Keratinocyte (primary cell): ENCODE results near the gene SYT1. TPM values are rescaled to one million over a fixed set of nuclear protein-coding genes. Genes with fewer than 3 reads are reported as not detected.

Source experiments
- DNase-seq: peaks from one replicate; pipeline ENCODE4 v3.0.0-alpha.2; 2011; ENCODE audit warnings: low read depth, missing footprints, low spot score
- FAIRE-seq: peaks from 2 replicates; lab custom pipeline; 2011; peaks lifted over from hg19 to GRCh38; lab: Jason Lieb, UNC
- H2AFZ ChIP-seq: 2 replicates; pipeline ENCODE4 v1.6.0; 2012; ENCODE audit warnings: low read length, control low read depth, inconsistent platforms; ENCODE audit not compliant: control insufficient read depth
- H3K27ac ChIP-seq: 2 replicates; pipeline ENCODE4 v1.5.1; 2011; ENCODE audit warnings: low read length; ENCODE audit not compliant: control insufficient read depth, insufficient read depth
- H3K27me3 ChIP-seq: 3 replicates; pipeline ENCODE4 v1.6.0; 2011; ENCODE audit warnings: low read length; ENCODE audit not compliant: control insufficient read depth, insufficient read depth; ENCODE audit errors: extremely low read depth
- H3K36me3 ChIP-seq, 2 experiments: 2 replicates in 1 of 2; 3 replicates in 1 of 2; pipeline ENCODE4 v1.5.1; 2011; ENCODE audit warnings: low read length in 2 of 2, mild to moderate bottlenecking in 1 of 2; ENCODE audit not compliant: control insufficient read depth in 2 of 2, insufficient read depth in 2 of 2; ENCODE audit errors: extremely low read depth in 1 of 2
- H3K4me1 ChIP-seq: 3 replicates; pipeline ENCODE4 v1.5.1; 2011; ENCODE audit warnings: low read length; ENCODE audit not compliant: control insufficient read depth, insufficient read depth; ENCODE audit errors: extremely low read depth
- H3K4me2 ChIP-seq: 3 replicates; pipeline ENCODE4 v1.6.0; 2011; ENCODE audit warnings: low read depth, low read length; ENCODE audit not compliant: control insufficient read depth, insufficient read depth; ENCODE audit errors: extremely low read depth
- H3K4me3 ChIP-seq, 3 experiments: fragments of 200-600 bp in 1 of 3; sonication (generic) in 1 of 3; 2 replicates in 2 of 3; 3 replicates in 1 of 3; pipeline ENCODE4 v1.5.1; 2011 to 2016; ENCODE audit warnings: low read length in 3 of 3, mild to moderate bottlenecking in 3 of 3, control low read depth in 2 of 3, inconsistent platforms in 1 of 3, low read depth in 1 of 3, mixed read lengths in 1 of 3, mixed run types in 1 of 3, moderate library complexity in 1 of 3; ENCODE audit not compliant: control insufficient read depth in 2 of 3, insufficient read depth in 2 of 3; ENCODE audit errors: extremely low read depth in 1 of 3
- H3K79me2 ChIP-seq: 2 replicates; pipeline ENCODE4 v1.6.0; 2012; ENCODE audit warnings: low read length; ENCODE audit not compliant: control insufficient read depth, insufficient read depth
- H3K9ac ChIP-seq: 3 replicates; pipeline ENCODE4 v1.6.0; 2011; ENCODE audit warnings: low read length; ENCODE audit not compliant: control insufficient read depth, insufficient read depth; ENCODE audit errors: extremely low read depth
- H3K9me1 ChIP-seq: 3 replicates; pipeline ENCODE4 v1.6.0; 2011; ENCODE audit warnings: low read length; ENCODE audit not compliant: control insufficient read depth, insufficient read depth; ENCODE audit errors: extremely low read depth
- H3K9me3 ChIP-seq: 2 replicates; pipeline ENCODE4 v1.5.1; 2012; ENCODE audit warnings: low read depth, low read length; ENCODE audit not compliant: control insufficient read depth
- H4K20me1 ChIP-seq: 3 replicates; pipeline ENCODE4 v1.6.0; 2011; ENCODE audit warnings: low read length; ENCODE audit not compliant: control insufficient read depth, insufficient read depth; ENCODE audit errors: extremely low read depth
- CTCF ChIP-seq, 3 experiments: IDR thresholded peaks in 1 of 3; conservative IDR thresholded peaks in 1 of 3; optimal IDR thresholded peaks in 1 of 3; 2 replicates in 2 of 3; 3 replicates in 1 of 3; pipeline versions ENCODE3 to v1.5.1; 2011; ENCODE audit warnings: low read length in 3 of 3, mild to moderate bottlenecking in 3 of 3, moderate library complexity in 2 of 3, control low read depth in 1 of 3, inconsistent platforms in 1 of 3; ENCODE audit not compliant: insufficient read depth in 2 of 3; ENCODE audit errors: extremely low read depth in 1 of 3
- EZH2 ChIP-seq: IDR thresholded peaks from one replicate; pipeline ENCODE4 v1.6.1; 2012; ENCODE audit warnings: inconsistent platforms, mild to moderate bottlenecking, low read length, moderate library complexity
- dilution Hi-C: fragments of 300-500 bp; cut with MboI; formaldehyde crosslinking; loops from one replicate; pipeline ENCODE4 v1.7.0; 2020; ENCODE audit warnings: low sequenced_read_pairs; ENCODE audit not compliant: extremely low pct_ligation_motif_present
- polyA plus RNA-seq, 5 experiments: library from polyadenylated mRNA; depleted of rRNA in 3 of 5; stranded (reverse) in 3 of 5; stranded (forward) in 1 of 5; unstranded in 1 of 5; fragments of >200 nt; gene quantifications; 1 replicate in 1 of 5; 2 replicates in 3 of 5; 3 replicates in 1 of 5; pipeline versions ENCODE4 v1.2.1 to v1.2.3, GENCODE V29; 2011 to 2012; ENCODE audit warnings: missing spikeins in 2 of 5, low read depth in 1 of 5, low replicate concordance in 1 of 5

The SYT1 gene
- polyA plus RNA-seq, 1 donor (not counting 4 experiments of a cell fraction or from before 2014, with no cell fraction given) = 6.1 TPM

- no peak overlapping the region for H3K4me2 ChIP-seq
- no peak for TF ChIP-seq EZH2
- TF ChIP-seq CTCF (optimal IDR thresholded peaks at IDR 0.05 in 1 of 3, IDR thresholded peaks at IDR 0.05 in 1 of 3, conservative IDR thresholded peaks at IDR 0.05 in 1 of 3; ENCODE audit: extremely low read depth in 1 of 3, insufficient read depth in 2 of 3, low read length in 3 of 3) = no peak
- dilution Hi-C loops = no loop called here
- H3K36me3 ChIP-seq = no peaks in the 10 kb centered on the region
- H4K20me1 ChIP-seq = no peaks in the 10 kb centered on the region
- no peak for FAIRE-seq
- no peak overlapping the region for H3K9ac ChIP-seq
- DNase-seq = no peak
- H3K27me3 ChIP-seq = no peaks in the 10 kb centered on the region
- no peaks in the 10 kb centered on the region for H3K9me3 ChIP-seq
- no peak overlapping the region for H3K27ac ChIP-seq
- no peaks in the 10 kb centered on the region for H3K79me2 ChIP-seq
- H3K4me1 ChIP-seq = no peaks in the 10 kb centered on the region
- no peak overlapping the region for H2AFZ ChIP-seq
- H3K4me3 ChIP-seq = no peak overlapping the region
- H3K9me1 ChIP-seq = no peaks in the 10 kb centered on the region
Observed at GRCh38 chr12:79381248-79382208, 517.0 kb downstream of the SYT1 start.

- Histone ChIP-seq H2AFZ (no peak overlapping the region), H3K4me3 (no peak overlapping the region), H4K20me1 (no peaks in the 10 kb centered on the region), H3K9ac (no peak overlapping the region), H3K9me3 (no peaks in the 10 kb centered on the region), H3K36me3 (no peaks in the 10 kb centered on the region), H3K79me2 (no peaks in the 10 kb centered on the region), H3K4me2 (no peak overlapping the region), H3K27me3 (no peaks in the 10 kb centered on the region), H3K27ac (no peak overlapping the region), H3K9me1 (no peaks in the 10 kb centered on the region), H3K4me1 (no peaks in the 10 kb centered on the region)
- dilution Hi-C loops = no loop called here
- no peak for DNase-seq
- no peak for FAIRE-seq
- TF ChIP-seq CTCF (optimal IDR thresholded peaks at IDR 0.05 in 1 of 3, IDR thresholded peaks at IDR 0.05 in 1 of 3, conservative IDR thresholded peaks at IDR 0.05 in 1 of 3; ENCODE audit: extremely low read depth in 1 of 3, insufficient read depth in 2 of 3, low read length in 3 of 3) = no peak
- TF ChIP-seq EZH2 = no peak
Observed at GRCh38 chr12:79384551-79384950, 520.0 kb downstream of the SYT1 start.
